LNCAP (cell line): ENCODE data around the gene TRIM3.

ENCODE experiments used
- TF ChIP-seq, protein P1 (sequence below): fragments of 450-650 bp; IDR thresholded peaks from 2 replicates; pipeline ENCODE4 v1.5.1; 2017; ENCODE audit warnings: mild to moderate bottlenecking

The TRIM3 gene

DNA sequence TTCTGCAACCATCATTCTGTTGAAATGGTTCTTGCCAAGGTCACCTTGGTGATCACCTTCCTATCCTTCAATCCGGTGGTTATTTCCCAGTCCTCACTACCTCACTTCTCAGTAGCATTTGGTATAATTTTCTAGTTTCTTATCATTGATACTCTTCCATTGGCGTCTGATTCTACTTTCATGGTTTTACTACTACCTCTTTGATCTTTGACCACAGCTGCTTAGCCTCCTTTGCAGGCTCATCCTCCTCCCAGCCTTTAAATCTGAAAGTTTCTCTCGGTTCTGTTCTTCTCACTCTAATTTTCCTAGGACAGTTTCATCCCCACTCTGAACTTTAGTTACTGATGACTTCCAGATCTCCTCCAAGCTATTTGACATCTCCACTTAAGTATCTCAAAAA is 12.5 kb upstream of the TRIM3 start:
- TF ChIP-seq, protein P1, sequence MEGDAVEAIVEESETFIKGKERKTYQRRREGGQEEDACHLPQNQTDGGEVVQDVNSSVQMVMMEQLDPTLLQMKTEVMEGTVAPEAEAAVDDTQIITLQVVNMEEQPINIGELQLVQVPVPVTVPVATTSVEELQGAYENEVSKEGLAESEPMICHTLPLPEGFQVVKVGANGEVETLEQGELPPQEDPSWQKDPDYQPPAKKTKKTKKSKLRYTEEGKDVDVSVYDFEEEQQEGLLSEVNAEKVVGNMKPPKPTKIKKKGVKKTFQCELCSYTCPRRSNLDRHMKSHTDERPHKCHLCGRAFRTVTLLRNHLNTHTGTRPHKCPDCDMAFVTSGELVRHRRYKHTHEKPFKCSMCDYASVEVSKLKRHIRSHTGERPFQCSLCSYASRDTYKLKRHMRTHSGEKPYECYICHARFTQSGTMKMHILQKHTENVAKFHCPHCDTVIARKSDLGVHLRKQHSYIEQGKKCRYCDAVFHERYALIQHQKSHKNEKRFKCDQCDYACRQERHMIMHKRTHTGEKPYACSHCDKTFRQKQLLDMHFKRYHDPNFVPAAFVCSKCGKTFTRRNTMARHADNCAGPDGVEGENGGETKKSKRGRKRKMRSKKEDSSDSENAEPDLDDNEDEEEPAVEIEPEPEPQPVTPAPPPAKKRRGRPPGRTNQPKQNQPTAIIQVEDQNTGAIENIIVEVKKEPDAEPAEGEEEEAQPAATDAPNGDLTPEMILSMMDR = no peak

DNA sequence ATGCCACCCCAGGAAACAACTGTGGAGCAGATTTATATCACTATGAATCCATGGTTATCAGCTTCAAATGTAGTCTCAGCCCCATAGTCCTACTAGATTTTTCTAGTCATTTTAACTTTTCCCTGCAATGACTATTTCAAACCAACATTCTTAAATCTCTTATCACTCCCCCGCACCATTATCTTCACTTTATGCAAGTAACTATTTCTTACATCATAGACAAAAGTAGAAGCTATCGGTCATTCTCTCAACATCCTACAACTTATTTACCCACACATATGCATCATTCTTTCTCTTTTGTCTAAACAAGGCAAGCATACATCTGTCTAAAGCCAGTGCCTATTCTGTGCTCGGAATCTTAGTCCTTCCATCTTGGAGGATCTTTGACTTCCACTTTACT is 11.9 kb upstream of the TRIM3 start:
- TF ChIP-seq, protein P1 = no peak

DNA sequence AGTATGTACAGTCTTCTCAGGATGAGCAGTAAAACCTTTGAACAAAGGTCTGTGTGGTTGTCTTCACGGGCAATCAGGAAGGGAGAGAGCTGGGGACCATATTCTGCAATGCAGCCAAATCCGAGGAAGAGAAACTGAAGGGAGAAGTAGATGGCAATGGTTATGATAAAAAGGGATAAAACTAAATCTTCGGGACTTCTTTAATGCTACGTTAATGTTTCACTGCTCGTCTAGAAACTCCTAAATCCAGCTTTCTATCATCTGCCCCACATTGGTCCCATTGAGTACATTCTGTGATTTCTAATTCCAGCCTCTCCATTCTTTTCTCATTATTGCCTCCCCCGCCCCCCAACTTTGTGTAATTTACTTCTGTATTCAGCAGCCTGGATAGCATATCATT is 9.3 kb upstream of the TRIM3 start:
- TF ChIP-seq, protein P1 = no peak

DNA sequence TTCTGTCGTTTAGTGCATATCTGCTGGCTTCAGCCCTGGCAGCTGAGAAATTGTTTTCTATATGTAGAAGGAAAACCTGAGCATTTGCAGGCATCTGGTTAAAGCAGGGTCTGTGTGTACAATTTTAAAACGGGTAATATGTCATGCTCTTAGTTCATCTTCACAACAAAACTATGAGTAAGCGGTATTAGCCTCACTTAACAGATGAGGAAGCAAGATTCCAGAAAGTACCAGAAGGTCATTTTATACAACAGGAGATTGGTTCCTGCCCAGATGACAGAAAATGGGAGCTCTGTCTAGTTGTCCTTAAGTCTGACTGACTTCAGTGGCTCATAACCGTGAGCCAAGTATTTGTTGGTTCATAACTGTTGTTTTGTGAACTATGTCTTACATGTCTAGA is 8.7 kb upstream of the TRIM3 start:
- TF ChIP-seq, protein P1 = no peak

DNA sequence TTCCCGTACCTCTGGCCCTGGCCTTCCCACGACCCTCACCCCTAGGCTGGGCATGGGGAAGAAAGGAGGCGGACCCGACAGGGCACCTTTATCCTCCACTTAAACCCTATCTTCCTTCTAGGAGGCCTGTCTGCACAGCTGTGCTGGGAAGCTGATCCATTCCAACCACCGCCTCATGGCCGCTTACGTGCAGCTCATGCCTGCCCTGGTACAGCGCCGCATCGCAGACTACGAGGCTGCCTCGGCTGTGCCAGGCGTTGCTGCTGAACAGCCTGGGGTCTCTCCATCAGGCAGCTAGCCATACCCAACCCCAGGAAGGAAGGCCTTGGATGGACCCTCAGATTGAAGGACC is 8.2 kb upstream of the TRIM3 start:
- TF ChIP-seq, protein P1 = no peak

DNA sequence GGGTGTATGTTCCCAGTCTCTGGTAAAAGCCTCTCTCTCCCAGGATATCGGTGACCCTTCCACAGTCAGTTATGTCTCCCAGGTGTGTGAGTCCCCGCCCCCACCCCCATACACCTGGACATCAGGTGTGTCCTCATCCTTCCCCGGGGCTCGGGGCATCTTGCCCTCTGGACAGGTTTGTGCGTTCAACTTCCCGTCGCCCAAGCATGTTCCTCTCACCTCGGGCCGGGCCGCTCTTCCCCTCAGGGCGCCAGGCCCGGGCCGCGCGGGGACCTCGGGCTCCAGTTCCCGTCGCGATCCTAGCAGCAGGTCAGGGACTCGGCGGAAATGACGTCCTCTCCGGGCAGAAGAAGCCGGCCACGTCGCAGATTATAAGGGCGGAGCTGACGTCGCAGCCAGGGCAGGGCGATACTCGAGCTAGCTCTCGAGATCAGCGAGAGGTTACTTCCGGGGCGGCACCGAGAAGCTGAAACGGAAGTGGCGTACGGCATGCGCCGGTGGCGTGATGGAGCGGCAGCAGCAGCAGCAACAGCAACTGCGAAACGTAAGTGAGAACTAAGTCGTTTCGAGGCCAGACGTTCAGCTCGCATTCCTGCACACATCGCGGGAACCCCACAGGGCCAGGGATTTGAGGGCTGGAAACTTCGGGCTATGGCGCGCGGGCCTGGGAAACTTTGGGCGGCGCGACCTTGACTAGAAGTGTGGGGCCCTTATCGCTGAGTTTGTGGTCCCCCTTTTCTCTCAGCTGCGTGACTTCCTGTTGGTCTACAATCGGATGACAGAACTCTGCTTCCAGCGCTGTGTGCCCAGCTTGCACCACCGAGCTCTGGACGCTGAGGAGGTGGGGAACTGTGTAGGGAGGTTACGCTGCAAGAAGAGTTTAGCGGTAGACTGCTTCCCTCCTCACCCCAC is 7.5 kb upstream of the TRIM3 start, which contains the start of the genes ARFIP2 and TIMM10B:
ARFIP2 (minus strand) TSS at position 320 of the 912 bp plus-strand sequence. CDS start 910 bp downstream, outside the sequence.
TIMM10B (plus strand) TSS at position 490 of the 912 bp plus-strand sequence; CDS start at position 506, 16 bp downstream.
- TF ChIP-seq, protein P1 = no peak

DNA sequence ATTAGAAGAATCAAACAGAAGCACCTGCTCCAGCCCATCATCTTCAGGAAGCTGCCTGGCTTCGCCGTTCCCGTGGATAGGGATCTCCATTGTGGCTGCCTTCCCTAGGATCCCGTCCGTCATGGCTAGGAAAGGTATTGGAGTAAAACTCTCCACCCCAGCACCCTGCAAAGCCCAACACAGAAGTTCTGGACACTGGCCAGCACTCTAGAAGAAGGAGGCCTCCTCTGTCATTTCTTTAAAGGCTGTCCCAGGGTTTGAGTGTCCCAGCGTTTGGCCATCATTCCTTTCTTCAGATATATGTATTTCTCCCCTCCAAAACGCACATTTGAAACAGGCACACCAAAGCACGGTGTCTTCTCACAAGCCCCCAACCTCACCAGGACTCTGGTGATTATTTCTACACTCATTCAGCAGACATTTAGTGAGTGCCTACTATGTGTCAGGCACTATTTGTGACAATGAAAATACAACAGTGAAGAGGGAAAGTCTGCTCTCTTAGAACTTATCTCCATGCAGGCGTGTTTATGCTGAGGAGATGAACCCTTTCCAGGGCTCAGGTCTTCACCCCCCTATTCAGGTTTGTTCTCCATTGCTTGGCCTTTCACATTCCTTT is 6.7 kb upstream of the TRIM3 start:
- TF ChIP-seq, protein P1 = no peak
